ENCODE data around the gene GPX4. TPM values are rescaled to one million over a fixed set of nuclear protein-coding genes. Genes with fewer than 3 reads are reported as not detected.

Gene GPX4
- total and polyA plus RNA-seq, 5 donors from 2014 or later, result 112 to 406 (median 341) TPM

GRCh38 chr19:1084024-1084868, 19.5 kb upstream of the GPX4 start:
- peaks cover 72% of the 10 kb centered on the region for H3K4me1 ChIP-seq (ENCODE audit: control insufficient read depth, insufficient read depth, low read length, poor library complexity, severe bottlenecking)
- peak overlapping the region; percentile 38 for H3K27ac ChIP-seq (ENCODE audit: insufficient read depth, low read length, poor library complexity, severe bottlenecking)
- DNase-seq, result no peak
- Mint-ChIP-seq H3K4me3 (peak overlapping the region; percentile 27 to 84 (median 28)), H3K27ac (peak overlapping the region in 1 of 3 donors; percentile 66), H3K27me3 (no peaks in the 10 kb centered on the region), H3K9me3 (peaks cover 0 to 7% (median 0%) of the 10 kb centered on the region in 7 donors), H3K4me1 (peaks cover 4 to 61% (median 16%) of the 10 kb centered on the region in 4 donors), H3K36me3 (peaks cover 19% of the 10 kb centered on the region)
- H3K4me3 ChIP-seq (ENCODE audit: low read depth, low read length), result no peak overlapping the region
- H3K9me3 ChIP-seq (ENCODE audit: control insufficient read depth in 2 of 2, low read length in 2 of 2), result no peaks in the 10 kb centered on the region
- peaks cover 73% of the 10 kb centered on the region for H3K36me3 ChIP-seq (ENCODE audit: control insufficient read depth, insufficient read depth, low read length)
- H3K27me3 ChIP-seq (ENCODE audit: control insufficient read depth, insufficient read depth, low read length), result no peaks in the 10 kb centered on the region
- ATAC-seq (ENCODE audit: low read depth in 2 of 2), result no peak

GRCh38 chr19:1085053-1085658, 18.6 kb upstream of the GPX4 start:
- Mint-ChIP-seq H3K36me3 (peaks cover 19% of the 10 kb centered on the region), H3K27ac (peak overlapping the region in 1 of 3 donors; percentile 85), H3K4me1 (peaks cover 4 to 59% (median 16%) of the 10 kb centered on the region in 4 donors), H3K27me3 (no peaks in the 10 kb centered on the region), H3K4me3 (peak overlapping the region in 2 of 4 donors; percentile 11 to 84), H3K9me3 (peaks cover 0 to 7% (median 0%) of the 10 kb centered on the region in 7 donors)
- DNase-seq (no peak), ATAC-seq (ENCODE audit: low read depth in 2 of 2) (no peak)
- Histone ChIP-seq H3K4me1 (ENCODE audit: control insufficient read depth, insufficient read depth, low read length, poor library complexity, severe bottlenecking) (peaks cover 70% of the 10 kb centered on the region), H3K4me3 (ENCODE audit: low read depth, low read length) (no peak overlapping the region), H3K27ac (ENCODE audit: insufficient read depth, low read length, poor library complexity, severe bottlenecking) (no peak overlapping the region), H3K27me3 (ENCODE audit: control insufficient read depth, insufficient read depth, low read length) (no peaks in the 10 kb centered on the region), H3K36me3 (ENCODE audit: control insufficient read depth, insufficient read depth, low read length) (peaks cover 64% of the 10 kb centered on the region), H3K9me3 (ENCODE audit: control insufficient read depth in 2 of 2, low read length in 2 of 2) (no peaks in the 10 kb centered on the region)

GRCh38 chr19:1085676-1086442, 17.9 kb upstream of the GPX4 start:
- H3K27me3 ChIP-seq (ENCODE audit: control insufficient read depth, insufficient read depth, low read length), result no peaks in the 10 kb centered on the region
- peaks cover 58% of the 10 kb centered on the region for H3K36me3 ChIP-seq (ENCODE audit: control insufficient read depth, insufficient read depth, low read length)
- Mint-ChIP-seq H3K4me1 (peaks cover 4 to 58% (median 16%) of the 10 kb centered on the region in 4 donors), H3K4me3 (peak overlapping the region in 2 of 4 donors; percentile 47 to 84), H3K36me3 (peaks cover 19% of the 10 kb centered on the region), H3K27ac (peak overlapping the region in 1 of 3 donors; percentile 63), H3K27me3 (no peaks in the 10 kb centered on the region), H3K9me3 (peaks cover 0 to 7% (median 0%) of the 10 kb centered on the region in 7 donors)
- no peak for DNase-seq
- H3K4me1 ChIP-seq (ENCODE audit: control insufficient read depth, insufficient read depth, low read length, poor library complexity, severe bottlenecking), result peaks cover 67% of the 10 kb centered on the region
- no peaks in the 10 kb centered on the region for H3K9me3 ChIP-seq (ENCODE audit: control insufficient read depth in 2 of 2, low read length in 2 of 2)
- ATAC-seq (ENCODE audit: low read depth in 2 of 2), result no peak
- H3K27ac ChIP-seq (ENCODE audit: insufficient read depth, low read length, poor library complexity, severe bottlenecking), result peak overlapping the region; percentile 76
- H3K4me3 ChIP-seq (ENCODE audit: low read depth, low read length), result no peak overlapping the region

- peak overlapping the region in 1 of 4 donors; percentile 47 for H3K4me3 Mint-ChIP-seq
Observed at GRCh38 chr19:1086613-1087012, 17.2 kb upstream of the GPX4 start.

GRCh38 chr19:1087813-1088415, 15.9 kb upstream of the GPX4 start:
- ATAC-seq (ENCODE audit: low read depth in 2 of 2) (peak; percentile 29 to 42), DNase-seq (peak in 2 of 3 donors; percentile 58 to 76)
- peaks cover 42% of the 10 kb centered on the region for H3K36me3 ChIP-seq (ENCODE audit: control insufficient read depth, insufficient read depth, low read length)
- no peaks in the 10 kb centered on the region for H3K27me3 Mint-ChIP-seq
- H3K27ac ChIP-seq (ENCODE audit: insufficient read depth, low read length, poor library complexity, severe bottlenecking), result peak overlapping the region; percentile 76
- no peaks in the 10 kb centered on the region for H3K27me3 ChIP-seq (ENCODE audit: control insufficient read depth, insufficient read depth, low read length)
- H3K4me3 Mint-ChIP-seq, result peak overlapping the region; percentile 57 to 92 (median 80)
- peaks cover 19% of the 10 kb centered on the region for H3K36me3 Mint-ChIP-seq
- no peaks in the 10 kb centered on the region for H3K9me3 ChIP-seq (ENCODE audit: control insufficient read depth in 2 of 2, low read length in 2 of 2)
- H3K4me3 ChIP-seq (ENCODE audit: low read depth, low read length), result no peak overlapping the region
- H3K4me1 Mint-ChIP-seq, result peaks cover 4 to 49% (median 14%) of the 10 kb centered on the region in 4 donors
- H3K9me3 Mint-ChIP-seq, result peaks cover 0 to 6% (median 0%) of the 10 kb centered on the region in 7 donors
- peak overlapping the region; percentile 88 to 90 (median 89) for H3K27ac Mint-ChIP-seq
- H3K4me1 ChIP-seq (ENCODE audit: control insufficient read depth, insufficient read depth, low read length, poor library complexity, severe bottlenecking), result peaks cover 53% of the 10 kb centered on the region

More at GRCh38 chr19:1086613-1087012, 17.2 kb upstream of the GPX4 start:
- Mint-ChIP-seq H3K4me1 (peaks cover 4 to 56% (median 16%) of the 10 kb centered on the region in 4 donors), H3K36me3 (peaks cover 19% of the 10 kb centered on the region), H3K27me3 (no peaks in the 10 kb centered on the region), H3K27ac (peak overlapping the region in 1 of 3 donors; percentile 63), H3K9me3 (peaks cover 0 to 6% (median 0%) of the 10 kb centered on the region in 7 donors)
- Histone ChIP-seq H3K36me3 (ENCODE audit: control insufficient read depth, insufficient read depth, low read length) (peaks cover 51% of the 10 kb centered on the region), H3K27me3 (ENCODE audit: control insufficient read depth, insufficient read depth, low read length) (no peaks in the 10 kb centered on the region), H3K9me3 (ENCODE audit: control insufficient read depth in 2 of 2, low read length in 2 of 2) (no peaks in the 10 kb centered on the region), H3K4me3 (ENCODE audit: low read depth, low read length) (no peak overlapping the region), H3K4me1 (ENCODE audit: control insufficient read depth, insufficient read depth, low read length, poor library complexity, severe bottlenecking) (peaks cover 60% of the 10 kb centered on the region), H3K27ac (ENCODE audit: insufficient read depth, low read length, poor library complexity, severe bottlenecking) (peak overlapping the region; percentile 76)
- DNase-seq (no peak), ATAC-seq (ENCODE audit: low read depth in 2 of 2) (no peak)

- H3K4me3 ChIP-seq (ENCODE audit: low read depth, low read length), result no peak overlapping the region
- H3K27me3 ChIP-seq (ENCODE audit: control insufficient read depth, insufficient read depth, low read length), result no peaks in the 10 kb centered on the region
- Mint-ChIP-seq H3K36me3 (peaks cover 19% of the 10 kb centered on the region), H3K27me3 (no peaks in the 10 kb centered on the region), H3K9me3 (peaks cover 0 to 5% (median 0%) of the 10 kb centered on the region in 7 donors), H3K4me1 (peaks cover 4 to 52% (median 17%) of the 10 kb centered on the region in 4 donors), H3K27ac (peak overlapping the region; percentile 88 to 94 (median 90)), H3K4me3 (peak overlapping the region; percentile 27 to 92 (median 49))
- DNase-seq, result peak in 1 of 3 donors; percentile 58
- peak in 1 of 2 donors; percentile 19 for ATAC-seq (ENCODE audit: low read depth in 2 of 2)
- H3K9me3 ChIP-seq (ENCODE audit: control insufficient read depth in 2 of 2, low read length in 2 of 2), result no peaks in the 10 kb centered on the region
- H3K4me1 ChIP-seq (ENCODE audit: control insufficient read depth, insufficient read depth, low read length, poor library complexity, severe bottlenecking), result peaks cover 55% of the 10 kb centered on the region
- H3K27ac ChIP-seq (ENCODE audit: insufficient read depth, low read length, poor library complexity, severe bottlenecking), result peak overlapping the region; percentile 76
- H3K36me3 ChIP-seq (ENCODE audit: control insufficient read depth, insufficient read depth, low read length), result peaks cover 36% of the 10 kb centered on the region
Observed at GRCh38 chr19:1088416-1089010, 15.3 kb upstream of the GPX4 start.
